GM21737 (cell line): ENCODE data around the gene COL23A1.

ENCODE experiments used
- ATAC-seq: cut with Tn5 transposase; IDR thresholded peaks from one replicate; pipeline ENCODE4 v1.9.1; 2021; ENCODE audit warnings: mild to moderate bottlenecking, moderate library complexity; ENCODE audit not compliant: unreplicated experiment

Gene COL23A1

DNA sequence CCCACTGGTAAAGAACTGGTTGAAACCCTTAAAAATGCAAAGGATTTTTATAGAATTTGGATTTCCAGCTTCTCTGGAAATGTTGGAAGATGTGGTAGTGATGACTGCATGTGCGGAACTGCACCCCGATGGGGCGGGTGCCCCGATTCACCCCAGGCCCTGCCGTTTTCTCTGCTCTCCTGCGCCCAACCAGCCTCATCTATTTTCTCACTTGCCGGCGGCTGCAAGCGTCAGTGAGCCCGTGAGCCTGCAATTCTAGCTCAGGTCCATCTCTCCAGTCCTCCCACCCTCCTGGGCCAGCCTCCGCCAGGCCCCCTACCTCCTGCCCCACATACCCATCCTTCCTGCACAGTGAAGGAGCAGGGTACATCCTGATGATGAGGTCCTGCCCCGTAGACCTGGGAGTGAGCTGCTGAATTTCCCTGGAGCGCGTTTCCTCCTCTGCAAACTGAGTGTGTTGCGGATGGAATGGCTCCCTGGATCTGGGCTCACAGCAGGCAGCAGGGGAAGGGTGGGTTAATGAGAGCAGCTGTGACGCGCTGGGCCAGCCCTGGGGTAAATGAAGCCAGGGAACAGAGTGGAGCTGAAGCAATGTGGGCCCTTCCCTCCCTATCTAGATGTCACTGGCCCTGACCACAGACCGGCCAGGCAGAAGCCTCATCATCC, 311.7 kb downstream of the COL23A1 start:
- ATAC-seq, result no peak

DNA sequence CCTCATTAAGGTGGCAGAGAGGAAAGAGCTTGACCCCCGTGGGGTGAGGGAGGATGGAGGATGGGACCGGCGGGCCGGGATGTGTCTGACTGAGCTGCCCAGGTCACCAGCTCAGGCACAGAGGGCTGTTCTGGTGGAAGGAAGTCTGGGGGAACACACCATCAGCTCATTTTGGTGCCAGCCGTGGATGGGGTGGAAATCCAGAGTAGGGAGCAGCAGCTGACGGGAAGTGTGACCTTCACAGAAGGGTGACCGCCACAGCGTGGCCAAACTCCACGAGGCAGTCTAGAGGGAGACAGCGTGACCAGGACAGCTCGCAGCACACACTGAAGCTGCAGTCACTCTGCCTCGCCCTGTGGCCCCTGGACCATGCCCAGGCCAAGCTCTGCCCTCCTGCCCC, 312.3 kb downstream of the COL23A1 start:
- ATAC-seq, result no peak

GRCh38 chr5:178277346-178277745, 312.8 kb downstream of the COL23A1 start:
- no peak for ATAC-seq

- ATAC-seq, result no peak
These were observed 315.2 kb downstream of the COL23A1 start for GRCh38 chr5:178274781-178275537.

- ATAC-seq, result no peak
These were observed 316.3 kb downstream of the COL23A1 start for GRCh38 chr5:178273665-178274541.

DNA sequence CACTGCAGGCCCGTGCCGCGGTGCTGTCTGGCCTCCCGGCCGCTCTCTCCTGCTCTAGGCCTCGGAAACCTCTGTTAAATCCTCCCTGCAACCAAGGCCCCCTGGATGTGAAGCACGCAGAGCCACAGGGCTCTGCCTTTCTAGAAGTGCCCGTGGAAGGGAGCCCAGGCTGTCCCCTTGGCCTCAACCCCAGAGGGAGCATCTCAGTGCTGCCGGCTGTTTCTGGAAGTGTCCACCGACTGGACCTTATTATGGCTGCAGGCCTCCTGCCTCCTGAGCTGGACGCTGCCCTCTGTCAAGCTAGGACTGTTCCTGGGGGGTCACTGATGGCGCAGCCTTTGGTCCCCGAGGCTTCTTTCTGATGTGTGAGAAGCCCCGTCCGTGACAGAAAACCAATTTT, 317.2 kb downstream of the COL23A1 start:
- ATAC-seq, result no peak

GRCh38 chr5:178272591-178272990, 317.6 kb downstream of the COL23A1 start:
- no peak for ATAC-seq

- ATAC-seq, result no peak
These were observed 318.3 kb downstream of the COL23A1 start for GRCh38 chr5:178271726-178272479.

DNA sequence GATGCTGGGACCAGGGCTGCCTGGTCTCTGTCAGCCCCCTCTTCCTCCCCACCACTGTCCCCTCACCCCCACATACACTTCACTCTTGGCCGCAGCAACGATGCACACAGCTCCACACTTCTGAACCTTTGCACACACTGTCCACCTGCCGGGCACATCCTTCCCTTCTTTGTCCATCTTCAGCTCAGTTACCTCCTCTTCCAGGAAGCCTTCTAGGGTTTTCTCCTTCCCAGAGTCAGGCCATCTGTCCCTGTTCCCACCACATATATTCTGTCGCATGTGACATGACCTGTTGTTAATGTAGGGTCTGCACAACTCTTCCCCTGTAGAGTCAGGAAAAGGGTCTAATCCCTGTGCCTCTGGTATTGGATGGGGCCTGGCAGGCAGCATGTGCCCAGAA, 319.0 kb downstream of the COL23A1 start:
- no peak for ATAC-seq

DNA sequence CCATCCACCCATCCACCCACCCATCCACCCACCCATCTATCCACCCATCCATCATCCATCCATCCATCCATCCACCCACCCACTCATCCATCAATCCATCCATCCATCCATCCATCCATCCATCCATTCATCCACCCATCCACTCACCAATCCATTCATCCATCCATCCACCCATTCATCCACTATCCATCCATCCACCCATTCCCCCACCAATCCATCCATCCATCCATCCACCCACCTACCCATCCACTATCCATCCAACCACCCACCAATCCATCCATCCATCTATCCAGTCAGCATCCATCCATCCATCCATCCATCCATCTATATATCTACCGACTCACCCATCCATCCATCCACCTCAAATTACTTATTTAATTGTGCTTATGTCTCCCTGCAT, 320.7 kb downstream of the COL23A1 start:
- no peak for ATAC-seq

DNA sequence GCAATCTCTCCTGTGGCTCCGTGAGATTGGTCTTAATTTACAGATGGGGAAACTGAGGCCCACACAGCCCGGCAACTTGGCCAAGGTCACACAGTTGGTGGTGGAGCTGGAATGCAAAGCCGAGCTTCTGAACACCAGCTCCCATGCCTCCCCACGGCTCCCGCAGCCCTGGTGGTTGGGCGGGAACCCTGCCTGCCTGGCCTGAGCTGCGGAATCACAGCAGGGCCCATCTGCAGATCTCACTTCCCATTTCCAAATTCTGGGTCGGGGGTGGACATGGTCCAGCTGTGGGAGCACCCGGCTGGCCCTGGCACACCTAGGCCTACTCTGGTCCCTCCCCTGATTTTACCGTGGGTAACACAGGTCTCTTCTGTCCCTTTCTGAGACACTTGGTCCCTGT, 322.3 kb downstream of the COL23A1 start:
- ATAC-seq, result no peak

- ATAC-seq, result no peak
These were observed 322.9 kb downstream of the COL23A1 start for GRCh38 chr5:178267245-178267644.

- no peak for ATAC-seq
These were observed 323.6 kb downstream of the COL23A1 start for GRCh38 chr5:178266581-178266980.

GRCh38 chr5:178265746-178266145, 324.4 kb downstream of the COL23A1 start:
- ATAC-seq, result no peak

DNA sequence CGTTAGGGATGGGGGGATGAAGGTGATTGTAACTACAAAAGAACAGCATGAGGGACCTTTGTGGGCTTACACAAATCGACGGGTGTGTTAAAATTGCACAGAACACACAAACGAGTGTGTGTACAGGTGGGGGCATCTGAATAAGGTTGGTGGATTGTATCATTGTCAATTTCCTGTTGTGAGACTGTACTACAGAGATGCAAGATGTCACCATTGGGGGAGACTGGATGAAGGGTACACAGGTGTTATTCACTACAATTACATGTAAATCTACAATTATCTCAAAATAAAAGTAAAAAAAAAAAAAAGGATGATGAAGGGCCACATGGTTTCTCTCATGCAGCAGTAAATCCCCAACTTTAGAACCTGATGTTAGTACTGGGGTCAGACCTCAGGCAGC, 326.1 kb downstream of the COL23A1 start:
- ATAC-seq, result no peak

DNA sequence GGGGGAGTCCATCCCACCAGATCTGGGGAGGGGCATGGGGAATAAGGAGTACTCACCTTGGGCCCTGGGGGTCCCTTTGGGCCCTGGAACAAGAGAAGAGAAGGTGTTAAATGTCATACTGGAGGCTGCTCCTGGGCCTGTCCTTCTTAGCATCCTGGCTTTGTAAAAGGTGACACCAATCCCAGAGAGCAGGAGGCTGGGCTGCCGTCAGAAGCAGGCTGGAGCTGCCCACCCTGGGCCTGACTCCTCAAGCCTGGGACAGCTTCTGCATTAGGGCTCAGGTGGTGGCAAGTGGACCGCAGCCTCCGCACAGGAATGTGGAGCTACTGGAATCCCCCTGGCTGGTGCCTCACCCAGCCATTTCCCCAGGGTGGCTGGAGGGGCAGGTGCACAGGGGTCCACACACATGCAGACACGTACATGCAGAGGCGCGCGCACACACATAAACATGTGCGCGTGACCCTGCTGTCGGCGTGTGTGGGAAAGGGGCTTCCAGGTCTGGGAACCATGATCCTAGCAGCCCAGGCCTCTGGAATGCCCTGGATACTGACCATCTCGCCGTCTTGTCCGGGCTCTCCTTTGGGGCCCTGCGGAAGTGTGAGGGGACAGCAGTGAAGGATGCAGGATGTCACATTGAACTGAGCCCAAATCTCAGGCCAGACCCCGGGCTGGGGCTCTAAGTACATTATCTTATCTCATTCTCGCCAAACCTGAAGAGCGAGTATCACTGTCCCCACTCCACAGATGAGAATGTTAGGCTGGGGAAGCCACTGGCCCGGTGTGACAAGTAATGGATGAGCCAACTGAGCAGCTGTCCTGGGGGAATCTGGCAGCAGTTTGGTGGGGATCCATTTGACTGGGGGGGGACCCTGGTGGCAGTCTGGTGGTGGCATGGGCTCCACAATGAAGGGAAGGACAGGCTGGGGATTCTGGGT, 328.3 kb downstream of the COL23A1 start:
- no peak for ATAC-seq

GRCh38 chr5:178259623-178260536, 330.3 kb downstream of the COL23A1 start:
- ATAC-seq, result no peak

DNA sequence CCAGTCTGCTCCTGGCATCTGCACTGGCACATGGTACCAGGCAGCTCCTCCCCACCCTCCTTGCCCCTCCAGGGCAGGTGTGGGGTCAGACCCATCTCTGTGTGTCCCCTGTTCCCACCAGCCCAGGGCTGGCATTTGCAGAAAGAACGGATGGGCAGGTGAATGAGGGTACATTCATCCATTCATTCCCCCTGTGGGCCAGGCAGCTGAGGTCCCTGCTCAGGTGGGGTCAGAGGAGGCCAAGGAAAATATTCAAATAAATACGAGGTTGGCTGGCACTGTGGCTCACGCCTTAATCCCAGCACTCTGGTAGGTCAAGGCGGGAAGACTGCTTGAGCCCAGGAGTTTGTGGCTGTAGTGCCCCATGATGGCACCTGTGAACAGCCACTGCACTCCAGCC, 332.5 kb downstream of the COL23A1 start:
- ATAC-seq, result no peak

GRCh38 chr5:178256746-178257145, 333.4 kb downstream of the COL23A1 start:
- ATAC-seq, result no peak
